HG02938 (cell line): ENCODE results near the gene PPP2R5C.
"Not testable (repeated sequence)": the region's sequence is repeated elsewhere in the genome, so short reads cannot be mapped to it uniquely, and the experiment has no call there.

Experiments used
- ATAC-seq: cut with Tn5 transposase; IDR thresholded peaks from one replicate; pipeline ENCODE4 v1.9.1; 2021; ENCODE audit warnings: mild to moderate bottlenecking, moderate library complexity; ENCODE audit not compliant: unreplicated experiment

Gene PPP2R5C

GRCh38 chr14:101761032-101761880 is at the start of gene PPP2R5C:
TSS of gene PPP2R5C (plus strand) at chr14:101761709. CDS start at chr14:101761894, 185 bp downstream.
- peak; percentile 51 for ATAC-seq

GRCh38 chr14:101711857-101712233 is 49.7 kb upstream of the PPP2R5C start:
- ATAC-seq, result not testable (repeated sequence)

- not testable (repeated sequence) for ATAC-seq
These were observed 49.2 kb upstream of the PPP2R5C start for GRCh38 chr14:101712341-101712740.

GRCh38 chr14:101713091-101713490 is 48.4 kb upstream of the PPP2R5C start:
- ATAC-seq, result not testable (repeated sequence)

GRCh38 chr14:101713621-101714349 is 47.7 kb upstream of the PPP2R5C start:
- ATAC-seq, result no peak

- no peak for ATAC-seq
These were observed 47.1 kb upstream of the PPP2R5C start for GRCh38 chr14:101714394-101714793.

GRCh38 chr14:101715210-101716076 is 46.1 kb upstream of the PPP2R5C start:
- ATAC-seq, result no peak

- ATAC-seq, result no peak
These were observed 45.2 kb upstream of the PPP2R5C start for GRCh38 chr14:101716077-101716950.

GRCh38 chr14:101716956-101717662 is 44.4 kb upstream of the PPP2R5C start:
- no peak for ATAC-seq

- ATAC-seq, result no peak
These were observed 43.6 kb upstream of the PPP2R5C start for GRCh38 chr14:101717663-101718490.

- ATAC-seq, result no peak
These were observed 42.4 kb upstream of the PPP2R5C start for GRCh38 chr14:101719045-101719645.

GRCh38 chr14:101719708-101720107 is 41.8 kb upstream of the PPP2R5C start:
- no peak for ATAC-seq

- no peak for ATAC-seq
These were observed 40.4 kb upstream of the PPP2R5C start for GRCh38 chr14:101721111-101721510.

- ATAC-seq, result no peak
These were observed 39.4 kb upstream of the PPP2R5C start for GRCh38 chr14:101721951-101722661.

- no peak for ATAC-seq
These were observed 38.4 kb upstream of the PPP2R5C start for GRCh38 chr14:101723061-101723595.

- not testable (repeated sequence) for ATAC-seq
These were observed 35.9 kb upstream of the PPP2R5C start for GRCh38 chr14:101725652-101726051.

GRCh38 chr14:101726295-101726953 is 35.1 kb upstream of the PPP2R5C start:
- ATAC-seq, result no peak
